OCI-LY7 (cell line): ENCODE measurements around the gene RNF167.

ENCODE experiments used
- CTCF ChIP-seq: fragments of 200-600 bp; sonication (generic); conservative IDR thresholded peaks from 2 replicates; pipeline ENCODE4 v1.5.1; 2014; ENCODE audit warnings: mild to moderate bottlenecking, antibody characterized with exemption, low read length, moderate library complexity, mixed read lengths
- EZH2phosphoT487 ChIP-seq: fragments of 200-600 bp; sonication (generic); IDR thresholded peaks from 2 replicates; pipeline ENCODE4 v1.6.1; 2018; ENCODE audit warnings: low read depth, borderline replicate concordance, mild to moderate bottlenecking, mixed run types, antibody characterized with exemption, low read length, moderate library complexity, mixed read lengths

- no peak for TF ChIP-seq CTCF
- TF ChIP-seq EZH2phosphoT487: no peak
These were observed 20.5 kb upstream of the RNF167 start for GRCh38 chr17:4919511-4920047.
